ENCODE data around the gene SLC24A3. TPM values are rescaled to one million over a fixed set of nuclear protein-coding genes. Genes with fewer than 3 reads are reported as not detected.

The SLC24A3 gene
- total RNA-seq, 1 experiment from 2014 or later, result 0.14 TPM

DNA sequence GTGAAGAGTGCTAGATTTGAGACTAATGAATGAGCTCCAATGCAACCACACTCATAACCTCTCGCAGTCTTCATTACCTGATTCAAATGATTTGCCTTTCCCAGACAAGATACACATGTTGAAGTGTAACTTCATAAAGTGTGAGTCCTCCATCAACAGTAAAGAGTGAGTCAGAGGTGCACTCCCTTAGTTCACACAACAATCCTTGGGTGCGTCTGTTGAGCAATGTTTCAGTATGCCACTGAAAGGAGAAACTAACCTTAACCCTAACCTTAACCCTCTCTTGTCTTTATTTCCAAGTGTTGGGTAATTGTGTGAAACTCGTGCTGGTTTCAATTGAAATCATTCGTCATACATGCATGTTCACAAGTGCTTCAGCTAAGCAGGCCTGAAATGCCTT is 524.6 kb downstream of the SLC24A3 start:
- intact Hi-C loops (cut with micrococcal nuclease; ENCODE audit: unreplicated experiment), result loop anchor here (2.0 kb wide), 1 partner anchor 22 kb away; the partner anchor contains the start of gene RIN2
- Histone ChIP-seq H3K4me3 (ENCODE audit: low read depth, low read length) (no peak overlapping the region), H3K36me3 (ENCODE audit: control insufficient read depth, insufficient read depth, low read length) (no peaks in the 10 kb centered on the region; the same call in 1 of the 2 replicates), H3K9me3 (no peaks in the 10 kb centered on the region), H3K27me3 (replicated peaks; ENCODE audit: control insufficient read depth, insufficient read depth, low read length) (no peaks in the 10 kb centered on the region), H3K4me1 (peaks cover 10% of the 10 kb centered on the region)
- Mint-ChIP-seq H3K9me3 (ENCODE audit: unreplicated experiment) (no peaks in the 10 kb centered on the region), H3K27me3 (ENCODE audit: insufficient read depth, unreplicated experiment) (no peaks in the 10 kb centered on the region), H3K4me1 (ENCODE audit: low read depth, unreplicated experiment) (peaks cover 16% of the 10 kb centered on the region), H3K27ac (ENCODE audit: unreplicated experiment) (peak overlapping the region; percentile 50), H3K4me3 (ENCODE audit: unreplicated experiment) (no peak overlapping the region), H3K36me3 (ENCODE audit: insufficient read depth, unreplicated experiment) (no peaks in the 10 kb centered on the region)
- ChIA-PET POLR2A (interaction anchor here (0.6 to 0.8 kb wide), 2 partner anchors 20 to 21 kb away, joined by 4 to 7 read pairs; no protein-coding TSS in a partner anchor), CTCF (no interaction called here)
- TF ChIP-seq, protein P1, sequence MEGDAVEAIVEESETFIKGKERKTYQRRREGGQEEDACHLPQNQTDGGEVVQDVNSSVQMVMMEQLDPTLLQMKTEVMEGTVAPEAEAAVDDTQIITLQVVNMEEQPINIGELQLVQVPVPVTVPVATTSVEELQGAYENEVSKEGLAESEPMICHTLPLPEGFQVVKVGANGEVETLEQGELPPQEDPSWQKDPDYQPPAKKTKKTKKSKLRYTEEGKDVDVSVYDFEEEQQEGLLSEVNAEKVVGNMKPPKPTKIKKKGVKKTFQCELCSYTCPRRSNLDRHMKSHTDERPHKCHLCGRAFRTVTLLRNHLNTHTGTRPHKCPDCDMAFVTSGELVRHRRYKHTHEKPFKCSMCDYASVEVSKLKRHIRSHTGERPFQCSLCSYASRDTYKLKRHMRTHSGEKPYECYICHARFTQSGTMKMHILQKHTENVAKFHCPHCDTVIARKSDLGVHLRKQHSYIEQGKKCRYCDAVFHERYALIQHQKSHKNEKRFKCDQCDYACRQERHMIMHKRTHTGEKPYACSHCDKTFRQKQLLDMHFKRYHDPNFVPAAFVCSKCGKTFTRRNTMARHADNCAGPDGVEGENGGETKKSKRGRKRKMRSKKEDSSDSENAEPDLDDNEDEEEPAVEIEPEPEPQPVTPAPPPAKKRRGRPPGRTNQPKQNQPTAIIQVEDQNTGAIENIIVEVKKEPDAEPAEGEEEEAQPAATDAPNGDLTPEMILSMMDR (IDR thresholded peaks at IDR 0.05; ENCODE audit: insufficient read depth in 1 of 2, low read depth in 1 of 2, low read length in 1 of 2, severe bottlenecking in 1 of 2, unreplicated experiment in 1 of 2), result no peak
- no TSS peak for BruUV-seq (replicated peaks)
- peak in 1 of 2 experiments; percentile 55 for DNase-seq

DNA sequence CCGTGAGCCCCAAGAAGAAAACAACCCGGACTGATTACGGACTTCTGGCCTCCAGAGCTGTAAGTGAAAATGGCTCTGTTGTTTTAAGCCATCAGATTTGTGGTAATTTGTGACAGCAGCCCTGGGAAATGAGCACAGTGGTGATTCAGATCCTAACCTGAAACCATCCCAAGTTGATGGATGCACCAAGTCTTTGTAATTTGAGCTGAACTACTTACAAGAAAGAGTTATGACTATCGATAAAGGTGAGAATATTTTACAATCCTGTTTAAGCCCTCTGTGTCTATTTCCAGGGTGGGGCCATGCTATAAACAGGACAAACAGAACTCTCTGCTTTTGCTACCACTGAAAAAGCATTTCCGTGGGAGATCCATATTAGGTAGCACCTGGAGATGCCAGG is 526.5 kb downstream of the SLC24A3 start:
- H3K27ac Mint-ChIP-seq (ENCODE audit: unreplicated experiment), result no peak overlapping the region
- Histone ChIP-seq H3K4me3 (ENCODE audit: low read depth, low read length) (no peak overlapping the region), H3K9me3 (no peaks in the 10 kb centered on the region), H3K4me1 (peaks cover 10% of the 10 kb centered on the region), H3K27me3 (replicated peaks; ENCODE audit: control insufficient read depth, insufficient read depth, low read length) (no peaks in the 10 kb centered on the region), H3K36me3 (ENCODE audit: control insufficient read depth, insufficient read depth, low read length) (no peaks in the 10 kb centered on the region; the same call in 1 of the 2 replicates)
- no peak overlapping the region for H3K4me3 Mint-ChIP-seq (ENCODE audit: unreplicated experiment)
- H3K36me3 Mint-ChIP-seq (ENCODE audit: insufficient read depth, unreplicated experiment), result no peaks in the 10 kb centered on the region
- peaks cover 16% of the 10 kb centered on the region for H3K4me1 Mint-ChIP-seq (ENCODE audit: low read depth, unreplicated experiment)
- intact Hi-C loops (cut with micrococcal nuclease; ENCODE audit: unreplicated experiment), result no loop called here
- H3K9me3 Mint-ChIP-seq (ENCODE audit: unreplicated experiment), result no peaks in the 10 kb centered on the region
- POLR2A ChIA-PET, result no interaction called here
- no peak for DNase-seq
- TF ChIP-seq, protein P1 (IDR thresholded peaks at IDR 0.05; ENCODE audit: insufficient read depth in 1 of 2, low read depth in 1 of 2, low read length in 1 of 2, severe bottlenecking in 1 of 2, unreplicated experiment in 1 of 2), result no peak
- CTCF ChIA-PET, result no interaction called here
- no TSS peak for BruUV-seq (replicated peaks)
- no peaks in the 10 kb centered on the region for H3K27me3 Mint-ChIP-seq (ENCODE audit: insufficient read depth, unreplicated experiment)

DNA sequence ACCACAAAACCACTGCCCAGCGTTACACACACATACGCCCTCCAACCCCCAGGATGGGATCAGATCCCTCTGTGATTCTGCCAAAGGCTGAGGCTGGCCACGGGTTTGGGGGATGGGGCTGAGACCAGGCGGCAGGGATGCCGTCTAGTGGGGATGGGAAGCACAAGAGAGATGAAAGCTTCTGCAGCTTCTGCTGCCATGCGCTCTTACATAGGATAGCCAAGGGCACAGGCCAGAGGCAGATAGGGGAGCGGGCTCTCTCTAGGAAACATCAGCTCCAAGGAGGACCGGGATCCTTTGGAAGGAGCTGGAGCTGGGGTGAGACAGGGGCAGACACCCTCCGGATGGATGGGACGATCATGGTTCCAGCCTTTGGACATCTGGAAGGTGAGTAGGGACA is 526.9 kb downstream of the SLC24A3 start:
- TF ChIP-seq, protein P1 (IDR thresholded peaks at IDR 0.05; ENCODE audit: insufficient read depth in 1 of 2, low read depth in 1 of 2, low read length in 1 of 2, severe bottlenecking in 1 of 2, unreplicated experiment in 1 of 2), result no peak
- Histone ChIP-seq H3K4me3 (ENCODE audit: low read depth, low read length) (no peak overlapping the region), H3K4me1 (peaks cover 10% of the 10 kb centered on the region), H3K36me3 (ENCODE audit: control insufficient read depth, insufficient read depth, low read length) (no peaks in the 10 kb centered on the region; the same call in 1 of the 2 replicates), H3K27me3 (replicated peaks; ENCODE audit: control insufficient read depth, insufficient read depth, low read length) (no peaks in the 10 kb centered on the region), H3K9me3 (no peaks in the 10 kb centered on the region)
- no peak overlapping the region for H3K27ac Mint-ChIP-seq (ENCODE audit: unreplicated experiment)
- H3K4me3 Mint-ChIP-seq (ENCODE audit: unreplicated experiment), result no peak overlapping the region
- no peaks in the 10 kb centered on the region for H3K36me3 Mint-ChIP-seq (ENCODE audit: insufficient read depth, unreplicated experiment)
- POLR2A ChIA-PET, result no interaction called here
- DNase-seq, result no peak
- no TSS peak for BruUV-seq (replicated peaks)
- intact Hi-C loops (cut with micrococcal nuclease; ENCODE audit: unreplicated experiment), result no loop called here
- CTCF ChIA-PET, result no interaction called here
- no peaks in the 10 kb centered on the region for H3K27me3 Mint-ChIP-seq (ENCODE audit: insufficient read depth, unreplicated experiment)
- peaks cover 3% of the 10 kb centered on the region for H3K9me3 Mint-ChIP-seq (ENCODE audit: unreplicated experiment)
- peaks cover 16% of the 10 kb centered on the region for H3K4me1 Mint-ChIP-seq (ENCODE audit: low read depth, unreplicated experiment)
